ENCODE data around the gene MORN5.

MORN5 gene

DNA sequence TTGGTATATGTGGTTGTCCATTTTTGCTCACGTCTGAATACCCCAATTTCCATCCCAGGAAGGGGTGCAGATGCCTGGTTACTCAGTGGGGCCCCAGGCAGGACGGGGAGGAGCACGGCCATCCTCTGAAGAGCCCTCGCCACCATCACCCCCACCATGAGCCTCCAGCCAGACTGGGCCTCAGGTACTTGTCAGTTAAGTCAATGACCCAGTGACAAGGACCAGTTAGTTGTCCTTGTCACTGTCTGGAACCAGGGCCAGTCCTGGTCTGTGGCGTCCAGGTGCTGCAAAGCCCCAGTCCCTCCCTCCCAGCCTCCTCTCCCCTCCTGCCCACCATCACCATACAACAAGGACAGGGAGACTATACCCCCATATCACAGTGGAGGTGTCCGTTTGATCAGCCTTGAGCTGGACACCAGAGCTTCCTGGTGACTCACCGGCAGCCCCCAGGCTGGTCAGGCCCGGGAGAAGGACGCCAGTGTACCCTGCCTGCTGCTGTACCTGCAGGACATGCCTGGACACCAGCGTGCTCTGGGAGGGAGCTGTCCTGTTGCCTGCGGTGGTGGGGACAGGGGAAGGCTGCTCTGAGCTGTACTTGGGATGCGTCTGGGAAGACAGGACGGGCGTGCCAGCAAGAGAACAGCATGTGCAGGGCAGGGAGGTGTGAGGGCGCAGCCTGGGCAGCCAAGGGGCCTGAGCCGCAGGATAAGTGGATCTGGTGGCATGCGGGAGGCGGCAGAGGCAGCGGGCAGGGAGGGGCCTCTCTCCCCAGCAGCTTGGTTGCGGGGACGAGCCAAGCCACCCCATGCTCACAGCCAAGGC is 34.0 kb upstream of the MORN5 start:
- no peak for TF ChIP-seq CTCF (IDR thresholded peaks at IDR 0.05; ENCODE audit: borderline replicate concordance, insufficient read depth, low read depth, low read length)
- no peak overlapping the region for H3K4me3 ChIP-seq (ENCODE audit: low read depth, low read length)

DNA sequence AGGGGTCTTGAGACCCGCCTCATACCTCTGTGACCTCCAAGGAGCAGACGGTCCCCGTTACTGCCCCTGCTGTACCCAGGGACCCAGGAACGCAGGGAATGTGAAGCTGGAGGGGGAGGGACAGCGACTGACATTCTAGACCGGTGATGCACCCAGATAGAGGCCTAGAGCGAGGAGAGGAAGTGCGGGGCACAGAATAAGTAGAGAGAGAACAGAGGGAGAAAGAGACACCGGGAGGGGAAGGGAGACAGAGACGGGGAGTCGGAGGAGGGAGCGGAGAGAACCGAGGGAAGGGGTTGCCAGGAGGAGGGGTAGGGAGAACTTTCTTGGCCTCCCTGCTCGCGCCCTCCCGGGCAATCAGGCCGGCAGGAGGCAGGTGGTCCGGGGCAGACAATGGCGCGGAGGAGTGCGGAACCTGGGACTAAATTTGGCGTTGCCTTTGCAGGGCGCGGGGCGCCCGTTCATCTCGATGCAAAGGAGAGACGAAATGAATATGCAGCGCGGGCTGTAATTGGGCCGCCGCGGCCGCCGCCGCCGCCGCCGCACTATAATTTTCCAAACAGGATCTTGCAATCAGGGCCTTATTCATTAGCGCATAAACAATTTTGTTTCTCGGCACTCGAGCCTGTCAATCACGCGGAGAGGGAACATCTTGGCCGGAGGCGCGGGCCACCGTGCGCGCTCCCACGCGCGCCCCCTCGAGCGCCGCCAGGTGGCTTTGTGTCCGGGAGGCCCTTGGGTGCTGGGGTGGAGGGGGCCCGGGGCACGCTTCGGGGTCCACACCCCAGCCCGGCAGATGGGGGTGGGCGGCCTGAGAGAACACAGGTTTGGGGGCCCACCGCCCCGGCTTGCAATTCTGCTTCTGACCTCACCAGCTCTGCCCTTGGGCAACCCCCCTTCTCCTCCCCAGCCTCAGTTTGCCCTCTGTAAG is 33.1 kb upstream of the MORN5 start:
- TF ChIP-seq CTCF (IDR thresholded peaks at IDR 0.05; ENCODE audit: borderline replicate concordance, insufficient read depth, low read depth, low read length), result 0 out of 2 replicates have a peak, but pooled peaks have one; percentile 13
- H3K4me3 ChIP-seq (ENCODE audit: low read depth, low read length), result no peak overlapping the region

- H3K4me3 ChIP-seq (ENCODE audit: low read depth, low read length), result no peak overlapping the region
- no peak for TF ChIP-seq CTCF (IDR thresholded peaks at IDR 0.05; ENCODE audit: borderline replicate concordance, insufficient read depth, low read depth, low read length)
Observed at GRCh38 chr9:122127396-122127798, 32.3 kb upstream of the MORN5 start.

GRCh38 chr9:122128007-122128968 is 31.4 kb upstream of the MORN5 start:
- no peak overlapping the region for H3K4me3 ChIP-seq (ENCODE audit: low read depth, low read length)
- no peak for TF ChIP-seq CTCF (IDR thresholded peaks at IDR 0.05; ENCODE audit: borderline replicate concordance, insufficient read depth, low read depth, low read length)

DNA sequence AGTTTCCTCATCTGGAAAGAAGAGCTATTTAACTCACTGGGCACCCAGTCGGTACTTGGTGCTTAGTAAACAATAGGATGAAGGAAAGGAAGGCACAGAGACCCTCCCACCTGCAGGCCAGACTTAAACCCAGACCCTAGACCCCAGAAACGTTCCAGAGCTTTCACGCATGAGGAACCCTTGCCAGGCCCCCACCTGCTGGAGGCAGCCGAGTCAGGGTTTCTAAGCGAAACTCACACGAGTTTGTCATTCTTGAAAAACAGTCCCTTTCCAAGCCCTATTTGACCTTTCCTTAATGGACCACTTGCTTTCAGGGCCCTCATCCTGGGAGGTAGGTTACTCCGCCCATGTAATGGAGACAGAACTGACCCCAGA is 30.8 kb upstream of the MORN5 start:
- H3K4me3 ChIP-seq (ENCODE audit: low read depth, low read length), result no peak overlapping the region
- no peak for TF ChIP-seq CTCF (IDR thresholded peaks at IDR 0.05; ENCODE audit: borderline replicate concordance, insufficient read depth, low read depth, low read length)

DNA sequence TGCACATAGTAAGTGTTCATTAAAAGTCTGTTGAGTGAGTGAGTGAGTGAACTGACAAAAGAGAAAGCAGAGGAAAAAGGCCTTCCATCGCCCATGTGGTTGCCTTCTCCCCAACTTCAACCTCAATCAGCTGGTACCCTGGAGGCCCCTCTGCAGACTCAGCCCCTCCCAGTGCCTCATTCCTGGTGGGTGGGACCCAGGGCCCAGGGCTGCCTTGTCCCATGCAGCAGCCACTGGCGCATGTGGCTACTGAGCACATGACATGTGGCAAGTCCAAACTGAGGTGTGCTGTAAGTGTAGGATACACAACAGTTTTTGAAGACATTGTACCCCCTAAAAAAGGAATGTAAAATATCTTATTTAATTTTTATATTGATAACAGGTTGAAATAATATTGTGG is 29.7 kb upstream of the MORN5 start:
- no peak overlapping the region for H3K4me3 ChIP-seq (ENCODE audit: low read depth, low read length)
- no peak for TF ChIP-seq CTCF (IDR thresholded peaks at IDR 0.05; ENCODE audit: borderline replicate concordance, insufficient read depth, low read depth, low read length)

All from GM12875 (cell line).